Measurements from ENCODE around the gene RBBP5.

DNA sequence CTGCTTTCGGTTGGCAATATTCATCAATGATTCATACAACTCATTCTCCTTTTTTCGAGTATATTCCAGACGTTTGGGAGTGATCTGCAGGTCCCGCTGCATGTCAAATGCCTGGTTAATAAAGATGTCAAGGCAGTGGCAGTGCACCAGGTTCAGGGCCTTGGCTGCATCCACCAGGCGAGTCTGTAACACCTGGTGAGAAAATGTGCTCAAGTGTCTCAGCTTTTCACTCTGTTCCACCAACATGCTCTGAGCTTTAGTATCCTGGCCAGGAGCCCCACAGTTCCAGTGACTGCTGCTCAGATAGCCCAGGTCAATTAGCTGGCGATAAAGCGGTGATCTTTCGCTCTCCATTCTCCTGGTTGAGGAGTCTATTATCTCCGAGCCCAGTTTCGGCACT is 47.5 kb upstream of the RBBP5 start:
- TF ChIP-seq, protein P1, sequence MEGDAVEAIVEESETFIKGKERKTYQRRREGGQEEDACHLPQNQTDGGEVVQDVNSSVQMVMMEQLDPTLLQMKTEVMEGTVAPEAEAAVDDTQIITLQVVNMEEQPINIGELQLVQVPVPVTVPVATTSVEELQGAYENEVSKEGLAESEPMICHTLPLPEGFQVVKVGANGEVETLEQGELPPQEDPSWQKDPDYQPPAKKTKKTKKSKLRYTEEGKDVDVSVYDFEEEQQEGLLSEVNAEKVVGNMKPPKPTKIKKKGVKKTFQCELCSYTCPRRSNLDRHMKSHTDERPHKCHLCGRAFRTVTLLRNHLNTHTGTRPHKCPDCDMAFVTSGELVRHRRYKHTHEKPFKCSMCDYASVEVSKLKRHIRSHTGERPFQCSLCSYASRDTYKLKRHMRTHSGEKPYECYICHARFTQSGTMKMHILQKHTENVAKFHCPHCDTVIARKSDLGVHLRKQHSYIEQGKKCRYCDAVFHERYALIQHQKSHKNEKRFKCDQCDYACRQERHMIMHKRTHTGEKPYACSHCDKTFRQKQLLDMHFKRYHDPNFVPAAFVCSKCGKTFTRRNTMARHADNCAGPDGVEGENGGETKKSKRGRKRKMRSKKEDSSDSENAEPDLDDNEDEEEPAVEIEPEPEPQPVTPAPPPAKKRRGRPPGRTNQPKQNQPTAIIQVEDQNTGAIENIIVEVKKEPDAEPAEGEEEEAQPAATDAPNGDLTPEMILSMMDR (conservative IDR thresholded peaks at IDR 0.05; ENCODE audit: low read depth, low read length): no peak
- TF ChIP-seq RCOR1 (IDR thresholded peaks at IDR 0.05; ENCODE audit: insufficient replicate concordance, low read length): no peak
- TF ChIP-seq BHLHE40 (IDR thresholded peaks at IDR 0.05; ENCODE audit: low read depth, low read length): no peak
- TF ChIP-seq POLR2A (IDR thresholded peaks at IDR 0.05; ENCODE audit: low read depth, low read length): no peak

Measured in IMR-90 (cell line).